Large intestine (tissue), 3 donors: ENCODE measurements around the gene VPS13C. TPM values are rescaled to one million over a fixed set of nuclear protein-coding genes. Genes with fewer than 3 reads are reported as not detected.

Experiments used
- DNase-seq, 2 donors: peaks; one replicate each; pipeline versions ENCODE4 v3.0.0 to v3.0.0-alpha.2; 2013
- H3K27ac ChIP-seq: one replicate; pipeline ENCODE4 v1.5.1; 2013; ENCODE audit warnings: low read length
- H3K27me3 ChIP-seq: 2 replicates; pipeline ENCODE4 v1.6.1; 2013; ENCODE audit warnings: low read length; ENCODE audit not compliant: control insufficient read depth, insufficient read depth
- H3K36me3 ChIP-seq: 2 replicates; pipeline ENCODE4 v1.6.1; 2013; ENCODE audit warnings: low read length; ENCODE audit not compliant: control insufficient read depth, insufficient read depth
- H3K4me1 ChIP-seq: one replicate; pipeline ENCODE4 v1.6.1; 2013; ENCODE audit warnings: low read length; ENCODE audit not compliant: control insufficient read depth, insufficient read depth
- H3K4me3 ChIP-seq: one replicate; pipeline ENCODE4 v1.5.1; 2013; ENCODE audit warnings: low read length
- H3K9me3 ChIP-seq: one replicate; pipeline ENCODE4 v1.6.1; 2013; ENCODE audit warnings: mild to moderate bottlenecking, low read depth, low read length, moderate library complexity; ENCODE audit not compliant: control insufficient read depth
- WGBS: methylation state at CpG from one replicate; pipeline ENCODE4 v1.1.5; 2013; ENCODE audit warnings: low lambda C conversion rate; ENCODE audit not compliant: insufficient coverage; 5-methylcytosine and 5-hydroxymethylcytosine counted together
- polyA plus RNA-seq: library from polyadenylated mRNA; unstranded; fragments of 120-200 nt; gene quantifications from one replicate; pipeline ENCODE4 v1.2.1, GENCODE V29; 2013

VPS13C gene
- polyA plus RNA-seq, 1 donor, result 61.6 TPM

GRCh38 chr15:61869656-61870055 lies 190.6 kb downstream of the VPS13C start:
- Histone ChIP-seq H3K4me1 (no peaks in the 10 kb centered on the region), H3K36me3 (peaks cover 26% of the 10 kb centered on the region)
- 100% methylated on average over 1 of the region's 3 CpGs for WGBS

GRCh38 chr15:61861962-61862361 lies 198.3 kb downstream of the VPS13C start:
- H3K4me3 ChIP-seq, result no peak overlapping the region
- no peaks in the 10 kb centered on the region for H3K4me1 ChIP-seq
- no peaks in the 10 kb centered on the region for H3K9me3 ChIP-seq
- no peak for DNase-seq
- H3K36me3 ChIP-seq, result peaks cover 10% of the 10 kb centered on the region
- no peak overlapping the region for H3K27ac ChIP-seq
- H3K27me3 ChIP-seq, result no peaks in the 10 kb centered on the region
- 93% methylated on average over 3 of the region's 3 CpGs for WGBS

More at GRCh38 chr15:61869656-61870055, 190.6 kb downstream of the VPS13C start:
- H3K9me3 ChIP-seq, result no peaks in the 10 kb centered on the region
- H3K27ac ChIP-seq, result no peak overlapping the region
- no peaks in the 10 kb centered on the region for H3K27me3 ChIP-seq
- DNase-seq, result no peak
- no peak overlapping the region for H3K4me3 ChIP-seq

- Histone ChIP-seq H3K4me1 (no peaks in the 10 kb centered on the region), H3K27ac (no peak overlapping the region), H3K9me3 (no peaks in the 10 kb centered on the region), H3K27me3 (no peaks in the 10 kb centered on the region), H3K4me3 (no peak overlapping the region), H3K36me3 (peaks cover 14% of the 10 kb centered on the region)
- WGBS, result 98% methylated on average over 5 of the region's 8 CpGs
- no peak for DNase-seq
These were observed 202.9 kb downstream of the VPS13C start for GRCh38 chr15:61857169-61857829.

- no peaks in the 10 kb centered on the region for H3K27me3 ChIP-seq
- WGBS, result no CpG with 5 or more reads among the region's 1 CpG
- no peak overlapping the region for H3K27ac ChIP-seq
- no peaks in the 10 kb centered on the region for H3K4me1 ChIP-seq
- no peak overlapping the region for H3K4me3 ChIP-seq
- no peak for DNase-seq
- H3K36me3 ChIP-seq, result peaks cover 20% of the 10 kb centered on the region
- H3K9me3 ChIP-seq, result no peaks in the 10 kb centered on the region
These were observed 204.0 kb downstream of the VPS13C start for GRCh38 chr15:61856295-61856694.

DNA sequence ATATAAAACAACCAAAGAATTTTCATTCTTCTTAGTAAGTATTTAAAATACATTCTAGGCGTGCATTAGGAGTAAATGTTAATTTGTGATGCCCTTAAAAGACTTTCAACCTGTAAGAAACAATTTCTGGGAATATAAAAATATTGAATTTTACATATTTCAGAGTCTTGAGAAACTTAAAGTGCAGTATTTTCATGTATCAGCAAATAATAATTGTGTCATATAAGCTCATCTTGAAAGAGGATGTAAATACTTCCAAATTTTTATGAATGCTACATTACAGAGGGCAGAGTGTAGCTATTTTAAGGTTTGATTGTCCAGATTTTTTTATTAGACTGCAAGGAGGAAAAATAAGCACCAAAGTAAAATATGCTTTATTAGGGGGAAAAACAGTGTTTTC lies 207.1 kb downstream of the VPS13C start:
- no CpG with 5 or more reads among the region's 1 CpG for WGBS
- Histone ChIP-seq H3K27me3 (no peaks in the 10 kb centered on the region), H3K9me3 (no peaks in the 10 kb centered on the region), H3K4me1 (no peaks in the 10 kb centered on the region), H3K4me3 (no peak overlapping the region), H3K27ac (no peak overlapping the region), H3K36me3 (peaks cover 17% of the 10 kb centered on the region)
- DNase-seq, result no peak

DNA sequence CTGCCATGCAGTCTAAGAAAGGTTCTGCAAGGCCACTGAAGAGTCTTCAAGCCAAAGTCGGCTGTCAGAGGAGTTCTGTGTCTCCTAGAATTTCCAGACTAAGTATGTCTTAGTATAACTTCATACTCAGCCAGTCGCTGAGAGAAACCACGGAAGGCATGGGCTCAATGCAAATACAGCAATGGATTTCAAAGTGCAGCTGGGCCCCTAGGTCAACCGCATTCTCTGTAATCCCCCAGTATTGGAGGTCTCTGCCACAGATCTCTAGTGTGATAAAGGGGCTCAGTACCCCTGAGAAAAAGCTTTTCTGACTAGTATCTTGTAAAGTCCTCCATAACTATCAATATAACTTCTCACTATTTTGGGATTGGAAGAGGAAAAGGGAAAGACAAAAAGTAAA lies 208.3 kb downstream of the VPS13C start:
- Histone ChIP-seq H3K4me1 (no peaks in the 10 kb centered on the region), H3K9me3 (no peaks in the 10 kb centered on the region), H3K27me3 (no peaks in the 10 kb centered on the region), H3K27ac (no peak overlapping the region), H3K36me3 (peaks cover 17% of the 10 kb centered on the region), H3K4me3 (no peak overlapping the region)
- WGBS, result 100% methylated on average over 1 of the region's 4 CpGs
- no peak for DNase-seq

GRCh38 chr15:61849447-61849846 lies 210.8 kb downstream of the VPS13C start:
- no CpG with 5 or more reads among the region's 1 CpG for WGBS
- H3K4me1 ChIP-seq, result no peaks in the 10 kb centered on the region

GRCh38 chr15:61841466-61841865 lies 218.8 kb downstream of the VPS13C start:
- DNase-seq, result no peak
- Histone ChIP-seq H3K9me3 (no peaks in the 10 kb centered on the region), H3K27ac (no peak overlapping the region), H3K36me3 (no peaks in the 10 kb centered on the region), H3K4me3 (no peak overlapping the region), H3K27me3 (peaks cover 11% of the 10 kb centered on the region), H3K4me1 (no peaks in the 10 kb centered on the region)
- 96% methylated on average over 5 of the region's 9 CpGs for WGBS

More at GRCh38 chr15:61849447-61849846, 210.8 kb downstream of the VPS13C start:
- no peak overlapping the region for H3K4me3 ChIP-seq
- H3K27ac ChIP-seq, result no peak overlapping the region
- no peak for DNase-seq
- H3K27me3 ChIP-seq, result no peaks in the 10 kb centered on the region
- H3K36me3 ChIP-seq, result peaks cover 14% of the 10 kb centered on the region
- H3K9me3 ChIP-seq, result no peaks in the 10 kb centered on the region

GRCh38 chr15:61840090-61840489 lies 220.2 kb downstream of the VPS13C start:
- Histone ChIP-seq H3K27ac (no peak overlapping the region), H3K9me3 (no peaks in the 10 kb centered on the region), H3K4me3 (no peak overlapping the region), H3K4me1 (no peaks in the 10 kb centered on the region), H3K36me3 (no peaks in the 10 kb centered on the region), H3K27me3 (peaks cover 14% of the 10 kb centered on the region)
- DNase-seq, result no peak
- 65% methylated on average over 3 of the region's 12 CpGs for WGBS

DNA sequence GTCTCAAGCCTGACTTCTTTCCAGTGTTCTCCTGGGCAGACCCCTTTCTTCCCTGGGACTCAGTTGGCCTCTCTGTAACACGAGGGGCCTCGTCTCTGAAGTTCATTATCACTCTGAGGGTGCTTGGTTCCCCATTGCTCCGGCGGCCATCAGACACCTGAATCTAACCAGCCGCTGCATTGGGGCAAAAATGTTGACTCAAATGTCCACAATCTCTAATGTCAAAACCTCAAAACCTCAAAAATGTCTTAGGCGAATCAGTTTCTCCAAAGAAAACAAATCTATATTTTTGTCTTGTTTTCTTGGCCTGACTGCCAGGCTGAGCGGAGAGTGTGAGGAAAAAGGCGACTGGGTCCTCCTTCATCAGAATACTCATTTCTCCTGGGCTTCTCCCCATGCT lies 220.7 kb downstream of the VPS13C start:
- H3K27ac ChIP-seq, result no peak overlapping the region
- H3K36me3 ChIP-seq, result no peaks in the 10 kb centered on the region
- H3K27me3 ChIP-seq, result peaks cover 17% of the 10 kb centered on the region
- DNase-seq, result no peak
- H3K4me1 ChIP-seq, result no peaks in the 10 kb centered on the region
- WGBS, result no CpG with 5 or more reads among the region's 8 CpGs
- no peak overlapping the region for H3K4me3 ChIP-seq
- no peaks in the 10 kb centered on the region for H3K9me3 ChIP-seq

GRCh38 chr15:61835496-61836106 lies 224.6 kb downstream of the VPS13C start:
- no peak overlapping the region for H3K4me3 ChIP-seq
- no peaks in the 10 kb centered on the region for H3K9me3 ChIP-seq
- peak; percentile 19 to 35 for DNase-seq
- WGBS, result no CpG with 5 or more reads among the region's 9 CpGs
- H3K27me3 ChIP-seq, result peaks cover 22% of the 10 kb centered on the region
- no peaks in the 10 kb centered on the region for H3K36me3 ChIP-seq
- no peaks in the 10 kb centered on the region for H3K4me1 ChIP-seq
- H3K27ac ChIP-seq, result no peak overlapping the region
